SK-N-MC (cell line): ENCODE measurements around the gene TMEM163.

ENCODE experiments used
- DNase-seq: peaks from one replicate; pipeline ENCODE4 v3.0.0-alpha.2; 2011; ENCODE audit warnings: low read depth, low spot score
- H3K27ac ChIP-seq: fragments of 200-600 bp; sonication (generic); 2 replicates; pipeline ENCODE4 v1.5.1; 2016; ENCODE audit warnings: mixed run types
- H3K36me3 ChIP-seq: fragments of 200-600 bp; sonication (generic); 2 replicates; pipeline ENCODE4 v1.6.1; 2017; ENCODE audit warnings: antibody characterized with exemption, low read length, mixed read lengths; ENCODE audit not compliant: insufficient read depth
- H3K4me3 ChIP-seq: fragments of 200-600 bp; sonication (generic); 2 replicates; pipeline ENCODE4 v1.5.1; 2016
- H3K9ac ChIP-seq: fragments of 200-600 bp; sonication (generic); 2 replicates; pipeline ENCODE4 v1.8.0; 2017; ENCODE audit warnings: mixed run types, mixed read lengths; ENCODE audit not compliant: insufficient read length
- H3K9me3 ChIP-seq: fragments of 200-600 bp; sonication (generic); 2 replicates; pipeline ENCODE4 v1.6.1; 2017; ENCODE audit warnings: low read depth, mild to moderate bottlenecking, antibody characterized with exemption, low read length, moderate library complexity, mixed read lengths
- EZH2 ChIP-seq: fragments of 200-600 bp; sonication (generic); IDR thresholded peaks from one replicate; pipeline ENCODE4 v1.6.1; 2017; ENCODE audit warnings: antibody characterized with exemption
- FOXP2 ChIP-seq: optimal IDR thresholded peaks from 2 replicates; pipeline ENCODE3; 2011; ENCODE audit warnings: mild to moderate bottlenecking, moderate library complexity; ENCODE audit not compliant: insufficient read depth; ENCODE audit errors: extremely low read length, control extremely low read depth
- POLR2AphosphoS5 ChIP-seq: IDR thresholded peaks from 2 replicates; pipeline ENCODE4 v1.6.1; 2012; ENCODE audit warnings: mild to moderate bottlenecking, low read depth, low read length, borderline replicate concordance

Gene TMEM163

DNA sequence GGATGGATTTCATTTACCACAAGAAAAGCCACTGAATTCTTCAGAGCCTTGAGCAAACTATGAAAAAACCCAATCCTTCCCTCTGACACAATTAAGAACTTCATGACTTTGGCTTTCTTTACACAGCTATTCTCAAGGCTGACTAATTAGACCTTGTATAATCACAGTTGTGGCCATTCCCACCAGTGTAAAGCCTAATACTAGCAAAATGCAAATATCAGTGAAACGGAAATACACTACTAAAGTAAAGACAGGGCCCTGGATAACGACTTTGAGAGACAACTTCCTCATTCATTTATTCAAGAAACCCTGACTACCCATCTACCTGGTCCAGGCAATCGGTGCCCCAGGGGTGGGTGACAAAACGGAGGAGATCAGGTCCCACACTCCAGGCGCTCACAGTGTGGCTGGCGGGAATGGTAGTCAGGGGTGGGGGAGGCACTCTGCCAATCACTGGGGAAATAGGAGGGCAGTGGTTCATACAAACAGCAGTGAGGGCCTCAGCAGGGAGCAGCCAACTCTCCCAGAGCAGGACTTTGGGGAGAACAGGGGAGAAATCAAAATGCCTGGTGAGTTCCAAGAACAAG, 28.1 kb downstream of the TMEM163 start:
- H3K9me3 ChIP-seq: no peaks in the 10 kb centered on the region
- TF ChIP-seq POLR2AphosphoS5 (no peak), FOXP2 (no peak), EZH2 (no peak)
- H3K4me3 ChIP-seq: no peak overlapping the region
- no peaks in the 10 kb centered on the region for H3K36me3 ChIP-seq
- H3K27ac ChIP-seq: no peak overlapping the region
- no peak for DNase-seq
- H3K9ac ChIP-seq: no peak overlapping the region

DNA sequence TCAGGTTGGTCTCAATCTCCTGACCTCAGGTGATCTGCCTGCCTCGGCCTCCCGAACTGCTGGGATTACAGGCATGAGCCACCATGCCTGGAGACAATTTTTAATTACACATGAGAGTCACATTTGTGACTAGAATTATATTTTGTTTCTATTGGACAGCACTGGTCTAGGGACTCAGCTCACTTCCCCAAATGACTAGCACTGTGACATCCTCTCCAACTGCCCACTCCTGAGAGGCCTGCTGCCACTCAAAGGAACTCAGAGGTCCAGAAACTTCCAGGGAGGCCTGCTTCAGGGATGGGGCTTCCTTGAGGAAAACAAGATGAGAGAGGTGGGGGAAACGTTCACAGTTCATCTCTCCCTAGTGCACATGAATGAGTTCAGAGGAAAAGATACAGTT, 29.5 kb downstream of the TMEM163 start:
- no peak overlapping the region for H3K27ac ChIP-seq
- DNase-seq: no peak
- H3K9ac ChIP-seq: no peak overlapping the region
- TF ChIP-seq EZH2 (no peak), FOXP2 (no peak), POLR2AphosphoS5 (no peak)
- H3K4me3 ChIP-seq: no peak overlapping the region
- H3K9me3 ChIP-seq: no peaks in the 10 kb centered on the region
- H3K36me3 ChIP-seq: no peaks in the 10 kb centered on the region

DNA sequence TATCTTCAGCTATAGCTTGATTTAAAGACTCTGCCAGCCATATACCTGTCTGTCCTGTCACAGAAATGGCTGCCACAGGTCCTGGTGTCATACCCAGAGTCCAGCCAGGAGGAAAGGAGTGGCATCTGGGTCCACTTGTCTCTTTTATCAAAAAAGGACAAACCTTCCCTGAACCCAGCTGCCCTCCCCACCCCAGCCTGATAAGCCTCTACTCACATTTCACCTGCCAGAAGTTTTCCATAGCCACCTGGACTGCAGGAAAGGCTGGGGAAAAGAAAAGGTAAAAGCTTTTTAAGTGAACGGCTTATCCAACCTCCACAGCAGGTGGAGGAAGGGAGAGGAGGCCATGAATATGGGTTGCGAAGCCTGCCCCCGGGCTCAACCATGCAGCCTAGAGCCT, 32.8 kb downstream of the TMEM163 start:
- TF ChIP-seq POLR2AphosphoS5 (no peak), FOXP2 (no peak), EZH2 (no peak)
- H3K9me3 ChIP-seq: no peaks in the 10 kb centered on the region
- H3K9ac ChIP-seq: no peak overlapping the region
- no peak for DNase-seq
- no peak overlapping the region for H3K4me3 ChIP-seq
- no peak overlapping the region for H3K27ac ChIP-seq
- no peaks in the 10 kb centered on the region for H3K36me3 ChIP-seq

DNA sequence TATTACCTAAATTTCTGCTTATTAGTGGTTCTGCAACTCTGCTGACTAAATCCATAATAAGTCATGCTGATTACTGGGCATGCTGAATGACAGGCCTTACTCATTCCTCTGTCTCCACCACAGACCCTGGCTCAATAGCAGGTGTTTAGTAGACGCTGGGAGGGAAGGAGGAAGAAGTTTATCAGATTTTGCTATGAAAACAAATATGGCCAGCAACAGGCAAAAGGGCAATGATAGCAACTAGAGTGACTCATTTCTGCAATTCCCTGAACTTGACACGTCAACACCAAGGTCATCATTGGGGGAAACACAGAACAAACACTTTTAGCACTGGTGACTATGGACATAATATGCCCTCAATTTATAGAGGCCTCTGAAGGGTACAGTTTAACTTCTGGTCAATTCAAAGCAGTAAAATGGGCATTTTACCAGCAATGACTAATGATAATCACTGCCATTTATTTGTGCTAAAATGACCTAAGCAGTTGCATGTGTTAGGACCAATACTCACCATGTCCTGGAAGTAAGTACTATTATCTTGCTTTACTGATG, 35.2 kb downstream of the TMEM163 start:
- Histone ChIP-seq H3K4me3 (no peak overlapping the region), H3K9me3 (no peaks in the 10 kb centered on the region), H3K27ac (no peak overlapping the region), H3K36me3 (no peaks in the 10 kb centered on the region), H3K9ac (no peak overlapping the region)
- DNase-seq: no peak
- TF ChIP-seq EZH2 (no peak), POLR2AphosphoS5 (no peak), FOXP2 (no peak)

- Histone ChIP-seq H3K9me3 (no peaks in the 10 kb centered on the region), H3K4me3 (no peak overlapping the region), H3K27ac (no peak overlapping the region), H3K36me3 (no peaks in the 10 kb centered on the region), H3K9ac (no peak overlapping the region)
- TF ChIP-seq POLR2AphosphoS5: no peak
- no peak for TF ChIP-seq EZH2
- TF ChIP-seq FOXP2: no peak
- no peak for DNase-seq
Measured at GRCh38 chr2:134682726-134683125, 36.1 kb downstream of the TMEM163 start.

- no peaks in the 10 kb centered on the region for H3K9me3 ChIP-seq
- H3K27ac ChIP-seq: no peak overlapping the region
- no peak for TF ChIP-seq FOXP2
- TF ChIP-seq POLR2AphosphoS5: no peak
- no peak for TF ChIP-seq EZH2
- no peak for DNase-seq
- H3K9ac ChIP-seq: no peak overlapping the region
- no peak overlapping the region for H3K4me3 ChIP-seq
- H3K36me3 ChIP-seq: no peaks in the 10 kb centered on the region
Measured at GRCh38 chr2:134681201-134681600, 37.6 kb downstream of the TMEM163 start.

DNA sequence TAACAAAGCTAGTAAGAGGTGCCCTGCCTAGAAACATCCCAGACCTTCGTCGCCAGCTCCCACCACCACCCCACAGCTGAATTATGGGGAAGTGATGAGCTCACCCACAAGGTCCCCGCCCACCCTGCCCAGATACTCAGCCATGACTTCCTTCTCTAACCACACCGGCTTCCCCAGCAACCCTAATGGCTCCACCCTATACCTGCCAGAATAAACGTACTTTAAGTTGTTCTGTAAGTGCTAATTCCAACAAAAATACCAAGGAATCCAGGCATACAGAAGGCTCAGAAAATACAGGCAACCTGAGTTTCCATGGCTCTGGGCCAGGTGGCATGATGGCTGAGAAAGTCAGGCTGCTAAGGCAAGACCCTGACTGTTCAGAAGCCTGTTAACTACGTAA, 39.1 kb downstream of the TMEM163 start:
- no peak for DNase-seq
- TF ChIP-seq FOXP2 (no peak), EZH2 (no peak), POLR2AphosphoS5 (no peak)

DNA sequence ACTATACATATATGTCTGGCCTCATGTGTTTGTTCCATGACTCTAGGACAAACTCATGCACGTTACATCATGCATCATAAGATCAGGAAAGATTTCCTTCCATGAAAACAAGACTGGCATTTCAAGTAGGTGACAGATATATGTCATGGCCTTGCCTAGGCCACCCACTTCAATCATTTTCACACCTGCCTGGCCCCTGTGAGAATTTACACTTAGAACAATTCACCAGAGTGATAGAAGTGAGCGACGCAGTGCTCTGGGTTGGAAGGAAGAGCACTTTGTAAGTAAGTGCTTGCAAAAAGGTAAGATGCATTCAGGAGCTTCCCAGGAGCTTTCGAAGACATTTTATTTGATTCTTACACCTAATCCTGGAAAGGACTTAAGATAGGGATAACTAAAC, 39.5 kb downstream of the TMEM163 start:
- Histone ChIP-seq H3K9ac (no peak overlapping the region), H3K4me3 (no peak overlapping the region), H3K36me3 (no peaks in the 10 kb centered on the region), H3K27ac (no peak overlapping the region), H3K9me3 (no peaks in the 10 kb centered on the region)
- DNase-seq: no peak
- TF ChIP-seq EZH2: no peak
- no peak for TF ChIP-seq POLR2AphosphoS5
- no peak for TF ChIP-seq FOXP2

More for the DNA sequence above, 39.1 kb downstream of the TMEM163 start:
- H3K9me3 ChIP-seq: no peaks in the 10 kb centered on the region
- H3K4me3 ChIP-seq: no peak overlapping the region
- no peaks in the 10 kb centered on the region for H3K36me3 ChIP-seq
- H3K9ac ChIP-seq: no peak overlapping the region
- H3K27ac ChIP-seq: no peak overlapping the region

DNA sequence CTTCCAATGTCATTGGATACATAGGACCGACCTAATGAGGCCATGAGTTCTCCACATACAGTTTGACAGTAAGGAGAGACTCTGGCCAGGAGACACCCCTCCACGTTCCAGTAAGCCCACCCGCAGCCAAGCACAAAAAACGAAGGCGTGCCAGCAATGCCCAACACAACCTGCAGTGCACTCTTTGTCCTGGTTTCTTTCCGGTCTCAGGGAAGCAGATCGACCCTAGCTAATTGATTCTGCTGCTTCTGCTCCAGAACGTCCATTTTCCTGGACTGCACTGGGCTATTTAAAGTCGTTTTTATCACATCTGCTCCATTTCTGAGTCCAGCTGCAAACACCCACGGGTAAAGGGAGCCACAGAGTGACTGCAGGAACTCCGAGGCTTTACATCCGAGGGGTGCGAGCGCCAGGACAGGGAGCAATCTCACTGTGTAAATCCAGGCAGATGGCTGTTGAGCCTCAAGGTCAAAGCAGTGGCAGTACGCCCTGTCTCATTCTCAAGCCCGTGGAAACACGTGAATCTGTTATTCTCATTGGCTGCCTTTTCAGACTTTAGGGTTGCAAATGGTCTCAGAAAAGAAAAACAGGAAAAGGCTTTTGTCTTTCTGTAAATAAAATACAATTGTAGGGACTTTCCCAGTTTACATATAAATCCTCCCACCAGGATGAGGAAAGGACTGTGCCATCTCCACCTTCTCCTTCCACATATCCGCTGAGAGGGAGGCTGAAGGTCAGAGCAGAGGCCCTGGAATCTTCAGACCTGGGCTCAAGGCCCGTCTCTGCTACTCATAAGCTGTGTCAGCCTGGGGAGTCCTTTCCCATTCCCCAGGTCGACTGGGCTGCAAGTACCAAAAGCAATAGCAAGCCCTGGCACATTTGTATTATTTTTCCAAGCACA, 40.7 kb downstream of the TMEM163 start:
- Histone ChIP-seq H3K9ac (no peak overlapping the region), H3K4me3 (no peak overlapping the region), H3K9me3 (no peaks in the 10 kb centered on the region), H3K27ac (no peak overlapping the region), H3K36me3 (no peaks in the 10 kb centered on the region)
- DNase-seq: no peak
- TF ChIP-seq EZH2 (no peak), FOXP2 (no peak)
